Loucy (cell line): Measurements from ENCODE around the gene SYT8.
"Not testable (repeated sequence)": the region's sequence is repeated elsewhere in the genome, so short reads cannot be mapped to it uniquely, and the experiment has no call there.

Experiments
- H2AFZ ChIP-seq: fragments of 200-600 bp; sonication (generic); 2 replicates; pipeline ENCODE4 v1.6.0; 2016; ENCODE audit warnings: antibody characterized with exemption, mild to moderate bottlenecking, low read length, moderate library complexity
- H3F3A ChIP-seq: fragments of 200-600 bp; 2 replicates; pipeline ENCODE4 v1.6.0; 2016; ENCODE audit warnings: antibody characterized with exemption, low read depth, mild to moderate bottlenecking
- H3K27me3 ChIP-seq: fragments of 200-600 bp; sonication (generic); 2 replicates; pipeline ENCODE4 v1.6.1; 2014; ENCODE audit warnings: low read length, mild to moderate bottlenecking; ENCODE audit not compliant: insufficient read depth, poor library complexity, severe bottlenecking
- H3K36me3 ChIP-seq: fragments of 200-600 bp; sonication (generic); 2 replicates; pipeline ENCODE4 v1.6.1; 2016; ENCODE audit warnings: low read length; ENCODE audit not compliant: insufficient read depth
- H3K4me1 ChIP-seq: fragments of 200-600 bp; sonication (generic); 2 replicates; pipeline ENCODE4 v1.5.1; 2014; ENCODE audit warnings: low read length, mild to moderate bottlenecking; ENCODE audit not compliant: insufficient read depth, poor library complexity, severe bottlenecking
- H3K4me2 ChIP-seq: fragments of 200-600 bp; sonication (generic); 2 replicates; pipeline ENCODE4 v1.6.0; 2014; ENCODE audit warnings: antibody characterized with exemption, low read length, low read depth, mild to moderate bottlenecking; ENCODE audit not compliant: poor library complexity, severe bottlenecking
- H3K4me3 ChIP-seq: fragments of 200-600 bp; sonication (generic); 2 replicates; pipeline ENCODE4 v1.5.1; 2014; ENCODE audit warnings: low read length, mild to moderate bottlenecking, mixed read lengths; ENCODE audit not compliant: poor library complexity, severe bottlenecking
- H3K79me2 ChIP-seq: fragments of 200-600 bp; sonication (generic); 2 replicates; pipeline ENCODE4 v1.6.1; 2014; ENCODE audit warnings: low read length; ENCODE audit not compliant: insufficient read depth
- H3K9ac ChIP-seq: fragments of 200-600 bp; sonication (generic); 2 replicates; pipeline ENCODE4 v1.6.0; 2014; ENCODE audit warnings: mild to moderate bottlenecking, low read depth, low read length, moderate library complexity; ENCODE audit not compliant: poor library complexity, severe bottlenecking
- H3K9me2 ChIP-seq: fragments of 200-600 bp; sonication (generic); replicated peaks from 2 replicates; pipeline ENCODE4 v1.6.1; 2016; ENCODE audit warnings: low read depth, low read length, mixed read lengths
- H3K9me3 ChIP-seq: fragments of 200-600 bp; sonication (generic); 2 replicates; pipeline ENCODE4 v1.6.1; 2014; ENCODE audit warnings: mild to moderate bottlenecking, antibody characterized with exemption, low read length, low read depth; ENCODE audit not compliant: insufficient read depth
- H4K20me1 ChIP-seq: fragments of 200-600 bp; sonication (generic); 2 replicates; pipeline ENCODE4 v1.6.0; 2014; ENCODE audit warnings: antibody characterized with exemption, low read length, mild to moderate bottlenecking; ENCODE audit not compliant: insufficient read depth, poor library complexity, severe bottlenecking
- EZH2phosphoT487 ChIP-seq: fragments of 200-600 bp; IDR thresholded peaks from 2 replicates; pipeline ENCODE4 v1.6.1; 2018; ENCODE audit warnings: antibody characterized with exemption, mild to moderate bottlenecking, moderate library complexity, borderline replicate concordance
- TF ChIP-seq, protein P1 (sequence below): fragments of 200-600 bp; sonication (generic); conservative IDR thresholded peaks from 2 replicates; pipeline ENCODE4 v1.5.1; 2014; ENCODE audit warnings: mild to moderate bottlenecking, antibody characterized with exemption, low read length

Gene SYT8

DNA sequence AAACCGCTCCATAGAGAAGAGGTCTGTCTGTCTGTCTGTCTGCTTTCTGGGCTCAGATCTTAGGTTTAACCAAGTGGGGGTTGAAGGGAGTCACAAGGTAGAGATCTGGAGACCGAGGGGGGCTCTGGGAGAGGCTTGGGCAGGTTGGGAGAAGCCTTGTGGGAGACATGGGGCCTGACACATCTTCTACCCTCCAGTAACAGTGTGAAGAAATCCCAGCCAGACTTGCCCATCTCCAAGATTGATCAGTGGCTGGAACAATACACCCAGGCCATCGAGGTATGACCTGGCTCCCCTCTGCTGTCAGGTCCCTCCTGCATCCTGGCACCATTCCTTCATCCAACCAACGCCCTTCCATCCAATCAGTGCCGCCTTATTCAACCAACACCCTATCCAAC, 49.5 kb downstream of the SYT8 start:
- Histone ChIP-seq H3K36me3 (peaks cover 31% of the 10 kb centered on the region; the same call in 1 of the 2 replicates), H4K20me1 (no peaks in the 10 kb centered on the region), H3K4me1 (peaks cover 24% of the 10 kb centered on the region), H3K4me2 (no peak overlapping the region), H2AFZ (no peak overlapping the region), H3K27me3 (no peaks in the 10 kb centered on the region), H3K9me2 (no peaks in the 10 kb centered on the region), H3K79me2 (peaks cover 15% of the 10 kb centered on the region; the same call in 1 of the 2 replicates), H3K4me3 (no peak overlapping the region), H3K9me3 (no peaks in the 10 kb centered on the region), H3F3A (no peaks in the 10 kb centered on the region), H3K9ac (no peak overlapping the region)
- TF ChIP-seq, protein P1, sequence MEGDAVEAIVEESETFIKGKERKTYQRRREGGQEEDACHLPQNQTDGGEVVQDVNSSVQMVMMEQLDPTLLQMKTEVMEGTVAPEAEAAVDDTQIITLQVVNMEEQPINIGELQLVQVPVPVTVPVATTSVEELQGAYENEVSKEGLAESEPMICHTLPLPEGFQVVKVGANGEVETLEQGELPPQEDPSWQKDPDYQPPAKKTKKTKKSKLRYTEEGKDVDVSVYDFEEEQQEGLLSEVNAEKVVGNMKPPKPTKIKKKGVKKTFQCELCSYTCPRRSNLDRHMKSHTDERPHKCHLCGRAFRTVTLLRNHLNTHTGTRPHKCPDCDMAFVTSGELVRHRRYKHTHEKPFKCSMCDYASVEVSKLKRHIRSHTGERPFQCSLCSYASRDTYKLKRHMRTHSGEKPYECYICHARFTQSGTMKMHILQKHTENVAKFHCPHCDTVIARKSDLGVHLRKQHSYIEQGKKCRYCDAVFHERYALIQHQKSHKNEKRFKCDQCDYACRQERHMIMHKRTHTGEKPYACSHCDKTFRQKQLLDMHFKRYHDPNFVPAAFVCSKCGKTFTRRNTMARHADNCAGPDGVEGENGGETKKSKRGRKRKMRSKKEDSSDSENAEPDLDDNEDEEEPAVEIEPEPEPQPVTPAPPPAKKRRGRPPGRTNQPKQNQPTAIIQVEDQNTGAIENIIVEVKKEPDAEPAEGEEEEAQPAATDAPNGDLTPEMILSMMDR, result no peak
- no peak for TF ChIP-seq EZH2phosphoT487

DNA sequence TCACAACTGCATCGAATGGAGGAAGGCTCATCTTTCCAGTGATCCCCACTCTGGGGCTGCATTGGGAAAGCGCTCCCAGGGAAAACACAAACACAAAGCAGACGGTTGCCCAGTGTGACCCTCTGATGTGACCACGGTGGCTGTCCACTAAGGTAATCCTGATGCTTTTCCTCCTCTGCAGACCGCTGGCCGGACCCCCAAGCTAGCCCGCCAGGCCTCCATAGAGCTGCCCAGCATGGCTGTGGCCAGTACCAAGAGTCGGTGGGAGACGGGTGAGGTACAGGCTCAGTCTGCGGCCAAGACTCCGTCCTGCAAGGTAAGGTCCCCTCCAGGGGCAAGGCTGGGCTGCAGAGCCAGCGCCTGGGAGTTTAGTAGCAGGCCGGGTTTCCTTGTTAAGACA, 51.8 kb downstream of the SYT8 start:
- not testable (repeated sequence) for H3K9me2 ChIP-seq, H3K9ac ChIP-seq, H2AFZ ChIP-seq, H3K27me3 ChIP-seq, H3K4me3 ChIP-seq, H3K4me2 ChIP-seq, H3F3A ChIP-seq, H3K9me3 ChIP-seq, H4K20me1 ChIP-seq
- Histone ChIP-seq H3K4me1 (peaks cover 24% of the 10 kb centered on the region), H3K36me3 (peaks cover 31% of the 10 kb centered on the region), H3K79me2 (peaks cover 37% of the 10 kb centered on the region)
